ENCODE data around the gene SLC6A14.

The SLC6A14 gene, protein sequence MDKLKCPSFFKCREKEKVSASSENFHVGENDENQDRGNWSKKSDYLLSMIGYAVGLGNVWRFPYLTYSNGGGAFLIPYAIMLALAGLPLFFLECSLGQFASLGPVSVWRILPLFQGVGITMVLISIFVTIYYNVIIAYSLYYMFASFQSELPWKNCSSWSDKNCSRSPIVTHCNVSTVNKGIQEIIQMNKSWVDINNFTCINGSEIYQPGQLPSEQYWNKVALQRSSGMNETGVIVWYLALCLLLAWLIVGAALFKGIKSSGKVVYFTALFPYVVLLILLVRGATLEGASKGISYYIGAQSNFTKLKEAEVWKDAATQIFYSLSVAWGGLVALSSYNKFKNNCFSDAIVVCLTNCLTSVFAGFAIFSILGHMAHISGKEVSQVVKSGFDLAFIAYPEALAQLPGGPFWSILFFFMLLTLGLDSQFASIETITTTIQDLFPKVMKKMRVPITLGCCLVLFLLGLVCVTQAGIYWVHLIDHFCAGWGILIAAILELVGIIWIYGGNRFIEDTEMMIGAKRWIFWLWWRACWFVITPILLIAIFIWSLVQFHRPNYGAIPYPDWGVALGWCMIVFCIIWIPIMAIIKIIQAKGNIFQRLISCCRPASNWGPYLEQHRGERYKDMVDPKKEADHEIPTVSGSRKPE

DNA sequence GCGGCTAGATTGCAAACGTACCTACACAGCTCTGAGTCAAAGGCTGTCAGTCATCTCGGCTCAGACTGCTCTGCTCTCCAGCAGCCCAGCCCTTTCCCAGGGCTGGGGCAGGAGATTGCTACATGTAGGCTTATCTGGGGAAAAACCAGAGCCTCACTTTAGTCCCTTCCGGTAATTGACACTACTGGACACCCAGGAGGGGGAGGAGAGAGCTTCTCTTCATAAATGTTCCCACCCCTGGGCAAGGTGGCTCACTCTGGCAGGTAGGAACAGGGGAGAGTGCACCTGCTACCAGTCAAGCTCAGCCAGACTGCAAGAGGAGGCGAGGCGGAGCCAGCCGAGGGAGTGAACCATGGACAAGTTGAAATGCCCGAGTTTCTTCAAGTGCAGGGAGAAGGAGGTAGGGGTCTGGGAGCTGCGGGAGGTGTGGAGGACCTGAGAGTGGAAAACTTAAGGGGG is at the start of gene SLC6A14:
Gene SLC6A14 (plus strand): TSS at position 249 of the 459 bp plus-strand sequence. CDS start 104 bp downstream, at position 353.
- no peak for DNase-seq

DNA sequence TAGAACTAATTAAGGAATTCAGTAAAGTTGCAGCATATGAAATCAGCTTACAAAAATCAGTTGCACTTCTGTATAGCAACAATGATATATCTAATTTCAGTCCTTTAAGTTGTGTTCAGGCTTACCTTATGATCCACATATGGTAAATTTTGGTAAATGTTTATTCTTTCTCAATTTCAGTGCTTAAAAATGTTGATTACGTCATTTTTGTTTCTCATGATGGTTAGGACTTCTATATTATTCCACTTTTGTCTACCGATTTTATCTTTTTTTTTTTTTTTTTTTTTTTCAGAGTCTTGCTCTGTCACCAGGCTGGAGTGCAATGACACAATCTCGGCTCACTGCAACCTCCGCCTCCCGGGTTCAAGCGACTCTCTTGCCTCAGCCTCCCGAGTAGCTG is 40.7 kb upstream of the SLC6A14 start:
- DNase-seq = no peak

DNA sequence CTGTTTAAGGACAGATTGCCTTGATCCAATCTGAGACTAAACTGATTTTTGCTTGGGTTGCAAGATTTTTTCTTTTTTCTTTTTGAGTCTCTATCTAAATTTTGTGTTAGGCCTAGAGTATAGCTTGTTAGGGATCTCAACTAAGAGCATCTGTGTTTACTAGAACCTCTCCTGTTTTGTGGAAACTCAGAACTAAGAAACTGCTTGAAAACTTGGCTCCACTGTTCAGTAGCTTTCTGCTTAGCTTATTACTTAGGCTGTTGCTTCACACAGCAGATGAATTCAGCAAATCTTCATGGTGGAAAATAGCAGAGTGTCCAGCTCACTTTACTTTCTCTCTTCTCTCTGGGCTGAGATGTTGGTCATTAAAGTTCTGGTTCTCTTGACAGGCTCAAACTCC is 36.7 kb upstream of the SLC6A14 start:
- no peak for DNase-seq

DNA sequence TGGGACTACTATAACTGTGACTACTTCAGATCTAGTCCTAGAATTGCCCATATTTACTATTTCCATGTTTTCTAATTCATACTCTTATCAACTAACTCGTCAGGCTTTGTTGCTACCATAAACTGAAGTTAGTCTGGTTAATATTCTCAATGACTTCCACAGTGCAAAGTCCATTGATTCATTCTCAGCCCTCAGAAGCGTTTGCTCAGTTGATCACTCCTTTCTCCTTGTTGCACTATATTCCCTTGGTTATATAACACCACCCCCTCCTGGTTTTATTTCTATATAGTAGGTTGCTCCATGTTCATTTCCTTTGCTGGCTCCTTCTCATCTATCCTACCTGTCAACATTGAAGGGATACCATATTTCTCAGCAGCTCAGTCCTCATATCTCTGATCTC is 27.2 kb upstream of the SLC6A14 start:
- DNase-seq = no peak

DNA sequence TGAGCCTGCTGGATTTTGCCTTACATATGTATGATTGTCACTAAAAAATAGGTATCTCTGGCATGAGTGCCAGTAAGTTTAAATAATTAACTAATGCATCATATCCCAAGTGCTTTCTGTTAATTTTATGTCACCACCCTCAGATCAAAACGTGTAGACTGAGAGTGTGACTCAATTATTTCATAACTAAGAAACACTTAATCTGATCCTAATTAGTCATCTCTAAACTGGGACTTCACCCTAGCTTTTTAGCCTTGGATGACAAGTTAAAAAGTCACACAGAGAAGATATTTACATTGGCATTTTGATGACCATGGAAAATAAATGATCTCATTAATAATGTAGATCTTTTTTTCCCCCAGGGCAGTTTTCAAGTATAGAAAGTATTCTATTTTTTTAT is 23.1 kb upstream of the SLC6A14 start:
- DNase-seq = no peak

DNA sequence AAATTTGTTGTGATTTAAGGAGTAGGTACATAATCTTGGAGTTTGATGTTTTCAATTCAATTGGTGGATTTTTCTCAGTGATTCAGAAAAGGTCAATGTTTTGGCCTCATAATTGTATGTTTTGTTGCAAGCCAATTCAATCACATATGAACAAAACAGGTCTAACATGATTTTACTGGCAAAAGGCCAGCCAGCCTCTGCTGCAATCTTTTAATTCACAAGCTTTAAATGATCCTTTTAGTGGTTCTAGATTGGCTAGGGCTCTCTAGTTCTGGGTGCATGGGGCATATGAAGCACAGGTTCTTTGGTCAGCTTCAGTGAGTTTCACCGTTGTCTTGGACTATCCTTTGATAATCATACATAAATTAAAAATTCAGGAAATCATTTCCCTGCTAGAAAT is 19.2 kb upstream of the SLC6A14 start:
- DNase-seq = no peak

DNA sequence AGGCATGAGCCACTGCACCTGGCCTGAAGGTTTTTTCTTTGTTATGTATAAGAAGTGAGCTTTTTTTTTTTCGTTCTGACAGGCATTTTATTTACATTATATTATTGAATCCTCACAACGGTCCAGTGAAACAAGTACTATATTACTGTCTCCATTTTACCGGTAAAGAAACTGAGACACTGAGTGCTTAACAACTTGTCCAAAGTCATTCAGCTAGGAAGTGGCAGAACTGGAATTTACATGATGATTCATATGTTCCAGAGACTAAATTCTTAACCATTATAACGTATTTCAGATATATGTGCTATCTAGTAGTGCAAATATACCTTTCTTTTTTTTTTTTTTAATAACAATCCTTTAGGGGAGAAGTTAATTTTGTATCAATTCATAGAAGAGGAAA is 18.4 kb upstream of the SLC6A14 start:
- DNase-seq = no peak

DNA sequence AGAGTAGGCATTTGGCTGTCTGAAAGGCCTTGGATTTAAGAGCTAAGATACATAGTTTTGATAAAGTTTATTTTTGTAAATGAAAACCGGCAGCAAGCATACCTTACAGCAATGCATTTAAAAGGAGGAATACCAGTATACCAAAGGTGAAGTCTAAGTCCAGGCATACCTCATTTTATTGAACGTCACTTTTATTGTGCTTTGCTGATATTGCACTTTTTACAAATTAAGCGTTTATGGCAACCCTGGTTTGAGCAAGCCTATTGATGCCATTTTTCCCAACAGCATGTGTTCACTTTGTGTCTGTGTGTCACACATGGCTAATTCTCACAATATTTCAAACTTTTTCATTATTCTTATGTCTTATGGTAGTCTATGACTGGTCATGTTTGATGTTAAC is 8.4 kb upstream of the SLC6A14 start:
- no peak for DNase-seq

DNA sequence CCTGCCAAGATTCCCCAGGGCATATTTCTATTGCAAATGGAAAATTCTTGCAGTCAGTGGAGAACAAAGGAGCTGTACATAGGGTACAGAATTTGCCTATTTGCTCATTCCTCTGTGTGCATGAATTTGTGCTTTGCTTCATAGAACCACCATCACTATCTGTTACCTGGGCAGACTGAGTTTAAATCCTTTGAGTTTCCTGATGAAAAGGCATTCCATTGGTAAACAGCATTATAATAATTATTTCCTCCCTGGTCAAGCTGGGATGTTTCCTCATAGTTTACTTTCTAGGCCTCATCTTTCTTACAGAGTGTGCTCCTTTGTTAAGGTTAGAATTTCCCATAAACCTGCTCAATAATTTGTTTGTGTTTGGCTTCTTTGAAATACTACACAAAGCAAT is 809 bp upstream of the SLC6A14 start:
- DNase-seq = no peak

DNA sequence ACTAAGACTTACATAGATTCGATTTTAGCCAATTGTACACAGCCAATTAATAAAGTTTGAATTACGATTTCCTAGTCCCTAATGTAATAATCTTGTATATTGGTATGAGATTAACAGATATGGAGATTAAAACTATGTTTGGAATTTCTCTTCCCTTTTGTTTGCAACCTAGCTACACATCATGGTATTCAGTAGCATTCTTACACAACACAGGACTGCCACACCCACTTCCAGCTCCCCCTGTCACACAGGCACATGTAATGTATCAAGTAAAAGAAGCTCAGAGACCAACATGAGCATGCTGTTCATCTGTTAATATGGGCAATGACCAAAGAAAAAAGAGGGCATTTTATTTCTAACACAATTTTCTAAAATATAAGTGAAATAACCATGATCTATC is 12.8 kb downstream of the SLC6A14 start:
- DNase-seq = no peak

DNA sequence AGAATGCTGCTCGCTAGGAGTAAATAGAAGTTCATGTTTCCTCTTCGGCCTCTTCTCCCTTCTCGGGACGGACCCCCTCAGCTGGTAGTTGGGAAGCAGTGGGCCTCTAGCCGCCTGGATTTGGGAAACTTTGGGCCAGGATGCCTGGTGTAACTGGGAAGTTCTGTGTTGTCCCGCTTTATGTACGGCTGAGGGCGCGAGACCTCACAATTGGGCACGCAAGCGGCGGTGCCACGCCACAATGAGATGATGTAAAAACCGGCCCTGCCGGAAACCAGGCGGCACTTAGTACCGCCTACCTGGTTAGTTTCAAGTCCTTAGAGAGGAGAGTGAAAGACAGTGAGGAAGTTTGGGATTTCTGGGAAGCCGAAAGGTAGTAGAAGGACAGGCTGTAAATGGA is 26.4 kb downstream of the SLC6A14 start, which contains the start of gene CT83:
Gene CT83 (minus strand): TSS at position 155 of the 400 bp plus-strand sequence. CDS start 120 bp downstream, at position 35.
- no peak for DNase-seq

DNA sequence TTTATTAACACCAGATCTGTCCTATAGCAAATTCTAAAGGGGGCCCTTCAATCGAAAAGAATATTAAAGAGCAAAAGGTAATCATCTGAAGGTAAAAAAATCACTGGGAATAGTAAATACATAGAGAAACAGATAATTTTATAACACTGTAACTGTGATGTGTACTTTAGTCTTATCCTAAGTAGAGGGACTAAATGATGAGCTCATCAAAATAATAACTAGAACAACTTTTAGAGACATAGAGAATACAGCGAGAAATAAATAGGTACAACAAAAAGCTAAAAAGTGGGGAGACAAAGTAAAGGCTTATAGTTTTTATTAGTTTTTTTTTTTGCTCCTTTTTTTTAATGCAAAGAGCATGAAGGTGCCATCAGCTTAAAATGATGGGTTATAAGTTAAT is 43.7 kb downstream of the SLC6A14 start:
- DNase-seq = no peak

DNA sequence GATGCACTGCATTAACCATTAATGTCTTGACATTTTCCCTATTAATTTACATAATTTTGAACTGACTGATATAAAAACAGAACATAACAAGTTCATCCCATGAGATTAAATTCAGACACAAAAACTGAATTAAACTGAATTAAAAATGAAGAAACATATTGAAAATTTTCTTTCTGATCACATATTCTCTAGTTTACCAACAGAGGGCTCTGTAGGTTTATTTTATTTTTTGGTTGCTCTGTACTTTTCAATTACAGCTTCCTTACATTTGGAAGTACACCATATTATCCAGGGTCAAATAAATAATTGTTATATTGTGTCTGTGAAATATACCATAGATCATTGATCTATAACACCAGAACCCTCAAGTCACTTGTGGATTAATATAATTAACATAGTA is 53.7 kb downstream of the SLC6A14 start:
- no peak for DNase-seq

DNA sequence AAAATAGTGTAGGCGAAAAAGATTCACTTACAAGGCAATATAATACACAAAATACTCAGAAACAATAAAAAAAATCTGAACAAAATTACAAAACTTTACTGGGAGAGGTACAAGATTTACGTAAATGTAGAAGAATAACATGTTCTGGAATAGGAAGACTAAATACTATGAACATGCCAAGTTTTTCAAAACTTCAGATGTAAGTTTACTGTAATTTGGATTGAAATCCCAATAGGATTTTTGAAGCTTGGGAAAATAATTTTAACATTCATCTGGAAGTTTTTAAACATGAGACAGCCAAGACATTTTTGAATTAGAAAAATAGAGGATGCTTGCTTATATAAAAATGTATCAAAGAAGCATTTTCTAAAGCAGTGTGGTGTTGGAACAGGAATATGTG is 56.9 kb downstream of the SLC6A14 start:
- DNase-seq = no peak

DNA sequence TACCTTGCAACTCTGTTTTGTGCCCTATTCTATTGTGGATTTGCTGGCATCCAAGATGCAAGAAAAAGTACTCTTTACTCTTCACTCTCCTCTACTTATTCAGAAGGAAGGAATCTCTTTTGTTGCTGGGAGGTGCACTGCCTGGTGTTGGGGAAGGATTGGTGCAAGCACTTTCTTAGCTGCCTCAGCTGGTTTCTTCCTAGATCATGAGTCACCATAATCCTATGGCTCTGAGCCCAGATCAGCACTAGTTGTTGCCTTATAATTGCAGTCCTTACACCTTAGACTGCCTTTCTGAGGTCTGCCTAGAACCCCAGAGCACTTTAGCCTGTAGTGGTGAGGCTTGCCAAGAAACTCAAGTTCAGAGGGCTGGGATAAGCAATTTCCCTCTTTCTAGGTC is 63.4 kb downstream of the SLC6A14 start:
- DNase-seq = no peak
